ENCODE results near the gene PDE7B.

The PDE7B gene

DNA sequence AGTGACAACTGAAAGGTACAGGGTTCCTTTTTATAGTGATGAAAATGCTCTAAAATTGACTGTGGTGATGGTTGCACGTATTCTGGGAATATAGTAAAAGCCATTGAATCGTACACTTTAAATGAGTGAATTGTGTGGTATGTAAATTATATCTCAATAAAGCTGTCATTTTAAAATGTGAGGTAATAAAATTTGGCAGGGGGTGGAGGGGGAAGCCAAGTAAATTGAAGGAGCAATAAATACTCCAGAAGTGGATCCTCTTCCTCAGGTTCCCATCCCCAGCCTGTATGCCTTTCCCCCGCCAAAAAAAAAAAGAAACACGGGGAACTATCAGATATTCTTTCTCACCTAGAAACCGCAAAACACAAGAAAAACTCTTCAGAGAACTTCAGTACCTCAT is 237.2 kb downstream of the PDE7B start:
- TF ChIP-seq, protein P1, sequence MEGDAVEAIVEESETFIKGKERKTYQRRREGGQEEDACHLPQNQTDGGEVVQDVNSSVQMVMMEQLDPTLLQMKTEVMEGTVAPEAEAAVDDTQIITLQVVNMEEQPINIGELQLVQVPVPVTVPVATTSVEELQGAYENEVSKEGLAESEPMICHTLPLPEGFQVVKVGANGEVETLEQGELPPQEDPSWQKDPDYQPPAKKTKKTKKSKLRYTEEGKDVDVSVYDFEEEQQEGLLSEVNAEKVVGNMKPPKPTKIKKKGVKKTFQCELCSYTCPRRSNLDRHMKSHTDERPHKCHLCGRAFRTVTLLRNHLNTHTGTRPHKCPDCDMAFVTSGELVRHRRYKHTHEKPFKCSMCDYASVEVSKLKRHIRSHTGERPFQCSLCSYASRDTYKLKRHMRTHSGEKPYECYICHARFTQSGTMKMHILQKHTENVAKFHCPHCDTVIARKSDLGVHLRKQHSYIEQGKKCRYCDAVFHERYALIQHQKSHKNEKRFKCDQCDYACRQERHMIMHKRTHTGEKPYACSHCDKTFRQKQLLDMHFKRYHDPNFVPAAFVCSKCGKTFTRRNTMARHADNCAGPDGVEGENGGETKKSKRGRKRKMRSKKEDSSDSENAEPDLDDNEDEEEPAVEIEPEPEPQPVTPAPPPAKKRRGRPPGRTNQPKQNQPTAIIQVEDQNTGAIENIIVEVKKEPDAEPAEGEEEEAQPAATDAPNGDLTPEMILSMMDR (IDR thresholded peaks at IDR 0.05; ENCODE audit: borderline replicate concordance, insufficient read depth, low read depth, low read length): no peak
- no peak overlapping the region for H3K4me3 ChIP-seq (ENCODE audit: low read depth, low read length)

DNA sequence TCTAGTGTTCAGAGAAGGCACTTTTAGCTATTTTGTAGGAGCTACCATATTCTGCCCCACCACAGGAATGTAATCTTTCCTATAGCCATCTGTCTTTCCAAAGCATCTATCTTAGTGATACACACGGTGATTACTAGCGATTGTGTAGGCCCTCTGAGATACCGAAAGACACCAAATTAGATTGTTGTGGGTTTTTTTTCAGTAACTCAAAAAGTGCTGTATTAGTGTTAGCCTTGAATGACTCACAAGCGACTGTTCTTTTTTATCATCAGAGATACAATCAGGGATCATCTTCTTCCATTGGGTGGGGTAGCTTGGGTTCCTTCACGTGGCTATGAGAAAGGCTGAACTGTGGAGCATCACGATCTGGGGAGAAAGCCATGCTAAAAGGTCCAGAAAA is 238.4 kb downstream of the PDE7B start:
- H3K4me3 ChIP-seq (ENCODE audit: low read depth, low read length): no peak overlapping the region
- TF ChIP-seq, protein P1 (IDR thresholded peaks at IDR 0.05; ENCODE audit: borderline replicate concordance, insufficient read depth, low read depth, low read length): no peak

DNA sequence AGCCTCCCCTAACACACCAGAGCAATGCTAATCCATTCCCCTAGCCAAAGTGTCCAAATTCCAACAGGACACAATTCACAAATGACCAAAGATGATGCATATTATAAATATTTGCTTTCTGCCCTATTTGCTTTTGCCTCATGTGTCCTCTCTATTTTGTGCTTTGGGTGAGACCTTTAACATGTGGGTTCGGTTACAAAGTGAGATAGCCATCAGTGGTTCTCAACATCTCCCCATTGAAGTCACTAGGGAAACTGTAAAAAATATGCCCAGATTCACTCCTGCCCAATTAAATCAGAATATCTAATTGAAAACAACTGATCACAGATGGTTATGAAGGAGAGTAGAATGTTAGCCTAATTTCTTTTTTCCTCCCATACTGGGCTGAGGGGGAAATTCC is 239.4 kb downstream of the PDE7B start:
- TF ChIP-seq, protein P1 (IDR thresholded peaks at IDR 0.05; ENCODE audit: borderline replicate concordance, insufficient read depth, low read depth, low read length): no peak
- H3K4me3 ChIP-seq (ENCODE audit: low read depth, low read length): no peak overlapping the region

DNA sequence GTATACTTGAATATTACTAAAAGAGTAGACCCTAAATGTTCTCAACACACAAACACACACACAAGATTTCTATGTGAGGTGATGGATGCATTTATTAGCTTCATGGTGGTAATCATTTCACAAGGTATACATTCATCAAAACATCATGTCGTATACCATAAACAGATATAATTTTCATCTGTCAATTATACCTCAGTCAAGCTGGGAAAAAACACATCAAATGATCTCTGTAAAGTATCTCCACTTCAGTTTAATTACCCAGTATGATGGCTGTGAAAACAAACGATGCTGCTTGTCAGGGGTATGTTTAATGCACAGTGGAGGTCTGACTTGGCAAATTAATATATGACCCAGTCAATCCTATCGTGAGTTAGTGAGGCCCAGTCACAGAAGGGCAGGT is 241.4 kb downstream of the PDE7B start:
- no peak overlapping the region for H3K4me3 ChIP-seq (ENCODE audit: low read depth, low read length)
- TF ChIP-seq, protein P1 (IDR thresholded peaks at IDR 0.05; ENCODE audit: borderline replicate concordance, insufficient read depth, low read depth, low read length): no peak

DNA sequence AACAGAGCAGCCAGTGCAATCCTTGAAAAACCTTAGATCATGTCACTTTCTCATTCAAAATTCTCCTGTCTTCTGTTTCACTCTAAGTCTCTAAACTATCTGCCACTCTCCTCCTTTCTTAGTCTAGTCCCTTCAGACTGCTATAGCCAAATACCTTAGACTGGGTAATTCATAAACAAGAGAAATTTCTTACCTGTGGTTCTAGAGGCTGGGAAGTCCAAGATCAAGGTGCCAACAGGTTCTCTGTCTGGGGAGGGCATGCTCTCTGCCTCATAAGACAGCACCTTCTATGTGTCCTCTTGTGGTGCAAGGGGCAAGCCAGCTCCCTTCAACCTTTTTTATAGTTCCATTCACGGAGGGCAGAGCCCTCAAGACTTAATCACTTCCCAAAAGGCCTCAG is 242.3 kb downstream of the PDE7B start:
- TF ChIP-seq, protein P1 (IDR thresholded peaks at IDR 0.05; ENCODE audit: borderline replicate concordance, insufficient read depth, low read depth, low read length): no peak
- no peak overlapping the region for H3K4me3 ChIP-seq (ENCODE audit: low read depth, low read length)

DNA sequence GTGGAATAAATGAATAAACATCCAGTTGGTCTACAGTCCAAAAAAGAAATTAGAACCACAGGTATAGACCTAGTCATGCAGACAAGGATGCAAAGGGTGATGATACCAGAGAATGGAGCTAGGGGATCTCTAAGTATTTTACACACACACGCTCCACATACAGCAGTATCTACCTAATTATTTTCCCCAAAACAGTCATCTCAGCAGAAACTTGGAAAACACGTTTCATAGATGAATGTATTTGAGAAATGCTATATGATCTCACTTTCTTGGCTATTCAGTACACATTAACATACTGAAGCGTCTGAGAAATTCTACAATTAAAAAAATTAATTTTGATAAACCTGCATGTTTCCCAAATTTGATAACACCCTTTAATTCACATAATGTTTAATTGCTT is 243.3 kb downstream of the PDE7B start:
- no peak overlapping the region for H3K4me3 ChIP-seq (ENCODE audit: low read depth, low read length)
- TF ChIP-seq, protein P1 (IDR thresholded peaks at IDR 0.05; ENCODE audit: borderline replicate concordance, insufficient read depth, low read depth, low read length): no peak

DNA sequence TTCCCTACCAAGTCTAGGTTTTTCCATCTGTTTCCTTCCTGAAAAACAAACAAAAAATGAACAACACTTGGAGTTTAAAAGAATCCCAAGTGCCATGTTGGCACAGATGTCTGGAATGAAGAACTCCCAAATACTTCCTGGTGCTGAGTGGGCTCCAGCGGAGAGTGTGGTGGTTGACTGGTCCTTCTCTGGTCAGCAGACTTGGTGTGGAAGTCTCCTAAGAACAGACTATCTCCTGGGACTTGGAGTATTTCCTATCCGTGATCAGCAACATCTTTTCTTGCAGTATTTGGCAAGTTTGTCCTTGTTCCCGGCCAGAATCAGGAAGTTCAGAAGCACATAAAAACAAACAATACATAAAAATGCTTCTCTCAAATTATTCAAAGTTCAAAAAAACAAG is 244.5 kb downstream of the PDE7B start:
- TF ChIP-seq, protein P1 (IDR thresholded peaks at IDR 0.05; ENCODE audit: borderline replicate concordance, insufficient read depth, low read depth, low read length): no peak

More for the DNA sequence above, 244.5 kb downstream of the PDE7B start:
- H3K4me3 ChIP-seq (ENCODE audit: low read depth, low read length): no peak overlapping the region

Measured in GM12875 (cell line).